GM10847 (cell line): ENCODE measurements around the gene MSI2.

ENCODE experiments used
- POLR2A ChIP-seq: IDR thresholded peaks from 2 replicates; pipeline ENCODE4 v1.6.1; 2011; ENCODE audit not compliant: insufficient read length; ENCODE audit errors: extremely low read depth

Gene MSI2

DNA sequence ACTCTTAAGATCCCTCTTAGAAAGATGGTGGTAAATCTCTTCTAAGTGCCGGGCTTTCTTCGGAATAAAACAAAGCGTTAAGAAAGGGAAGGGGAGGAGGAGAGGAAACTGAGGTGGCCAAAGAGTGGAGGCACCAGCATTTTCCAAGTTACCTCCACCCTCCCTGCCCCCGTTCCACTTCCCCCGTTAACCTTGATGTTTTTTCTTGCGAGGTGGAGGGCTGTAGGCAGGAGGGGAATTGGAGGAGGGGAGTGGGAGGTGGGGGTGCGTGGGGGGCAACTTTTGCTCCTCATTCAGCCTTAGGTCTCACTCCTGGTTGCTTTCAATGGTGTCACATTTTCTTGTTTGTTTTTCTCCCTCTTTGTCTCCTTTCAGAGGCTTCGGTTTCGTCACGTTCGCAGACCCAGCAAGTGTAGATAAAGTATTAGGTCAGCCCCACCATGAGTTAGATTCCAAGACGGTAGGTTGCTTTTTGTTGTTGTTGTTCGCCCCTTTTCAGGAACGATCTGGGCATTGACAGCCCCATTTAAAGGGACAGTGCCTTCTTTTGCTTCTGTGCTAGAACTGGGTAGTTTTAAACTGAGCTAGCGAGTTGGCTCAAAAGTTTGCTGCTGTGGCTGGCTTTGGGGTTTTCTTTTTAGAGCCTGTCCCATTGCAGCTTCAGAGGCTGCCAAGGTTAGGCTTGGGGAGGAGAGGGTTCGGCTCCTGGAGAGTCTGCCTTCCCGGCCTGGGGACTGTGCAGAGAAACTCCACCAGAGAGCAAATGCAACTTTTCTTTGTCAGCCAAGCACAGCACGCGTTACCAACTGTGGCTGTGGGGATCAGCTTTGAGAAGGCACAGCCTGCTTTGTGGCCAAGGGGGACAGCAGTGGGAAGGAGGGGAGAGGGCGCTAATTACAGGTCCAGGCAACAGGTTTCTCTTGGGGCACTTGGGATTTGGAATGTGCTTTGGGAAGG is 1.9 kb downstream of the MSI2 start:
- TF ChIP-seq POLR2A: no peak

GRCh38 chr17:57259306-57259705 is 3.0 kb downstream of the MSI2 start:
- no peak for TF ChIP-seq POLR2A

DNA sequence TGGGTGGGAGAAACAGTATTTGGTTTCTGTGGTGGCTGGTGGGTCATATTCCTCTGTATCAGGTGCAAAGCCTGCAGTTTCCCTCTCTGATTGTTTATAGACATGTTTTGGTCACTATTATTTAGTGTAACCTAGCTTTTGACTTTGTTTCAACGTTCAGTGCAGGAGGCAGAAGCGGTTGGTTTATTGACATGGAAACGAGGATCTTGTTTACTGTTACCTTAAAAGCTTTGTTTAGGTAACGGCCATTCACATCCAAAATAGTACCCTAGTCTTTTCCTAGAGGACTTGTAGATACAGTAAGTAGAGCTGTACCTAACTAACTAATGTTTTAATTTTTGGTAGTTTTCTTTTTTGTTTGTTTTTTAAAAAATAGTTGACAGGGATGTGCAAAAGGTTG is 3.5 kb downstream of the MSI2 start:
- TF ChIP-seq POLR2A: no peak

DNA sequence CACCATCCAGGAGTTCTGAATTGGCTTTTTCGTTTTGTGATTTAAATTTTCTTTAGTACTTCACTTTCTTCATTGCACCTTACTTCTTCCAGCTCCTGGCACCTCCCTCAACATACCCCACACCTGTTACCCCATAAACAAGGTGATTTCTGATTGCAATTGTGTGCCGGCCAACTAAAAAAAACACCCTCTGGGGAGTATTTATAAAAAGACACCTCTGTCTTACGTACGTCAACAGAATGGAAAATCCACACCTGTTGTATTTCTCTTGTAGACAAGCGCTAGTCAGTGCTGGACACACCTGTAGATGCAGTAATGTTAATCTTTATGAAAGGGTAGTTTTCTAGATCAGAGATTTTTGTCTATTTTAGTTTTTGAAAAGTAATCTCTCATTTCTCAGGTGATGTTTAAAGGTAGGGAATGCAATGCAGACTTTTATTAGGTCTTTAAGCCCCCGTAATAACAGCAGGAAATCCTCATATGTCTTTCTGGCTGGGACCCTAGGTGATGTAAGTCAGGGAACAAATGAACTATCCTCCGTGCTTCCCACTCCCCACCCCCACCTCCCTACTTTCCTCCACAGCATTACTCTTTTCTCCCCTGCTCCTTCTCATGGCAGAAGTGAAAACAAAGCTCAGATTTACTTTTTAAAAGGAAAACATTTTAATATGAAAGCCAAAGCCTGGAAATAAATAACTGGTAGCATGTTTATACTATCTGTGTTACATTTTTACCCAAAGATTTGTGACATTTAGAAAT is 4.2 kb downstream of the MSI2 start:
- no peak for TF ChIP-seq POLR2A

DNA sequence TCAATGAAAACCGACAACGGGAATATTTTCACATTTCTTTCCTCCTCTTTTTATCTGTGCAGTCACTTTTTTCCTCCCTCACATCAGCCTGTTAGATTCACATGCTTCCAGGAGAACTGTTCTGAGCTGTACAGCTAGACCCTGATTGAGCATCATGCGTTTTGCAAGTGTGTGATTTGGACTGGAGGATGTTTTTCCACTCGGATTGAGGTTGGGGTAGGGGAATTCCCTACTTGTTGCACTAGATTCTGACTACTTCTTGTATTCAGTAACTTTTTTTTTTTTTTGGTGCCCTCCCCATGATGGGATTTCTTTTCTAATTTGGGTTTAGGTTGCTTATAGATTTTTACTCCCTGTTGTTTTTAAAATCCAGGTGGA is 4.8 kb downstream of the MSI2 start:
- no peak for TF ChIP-seq POLR2A

- no peak for TF ChIP-seq POLR2A
Measured at GRCh38 chr17:57262557-57262956, 6.2 kb downstream of the MSI2 start.

DNA sequence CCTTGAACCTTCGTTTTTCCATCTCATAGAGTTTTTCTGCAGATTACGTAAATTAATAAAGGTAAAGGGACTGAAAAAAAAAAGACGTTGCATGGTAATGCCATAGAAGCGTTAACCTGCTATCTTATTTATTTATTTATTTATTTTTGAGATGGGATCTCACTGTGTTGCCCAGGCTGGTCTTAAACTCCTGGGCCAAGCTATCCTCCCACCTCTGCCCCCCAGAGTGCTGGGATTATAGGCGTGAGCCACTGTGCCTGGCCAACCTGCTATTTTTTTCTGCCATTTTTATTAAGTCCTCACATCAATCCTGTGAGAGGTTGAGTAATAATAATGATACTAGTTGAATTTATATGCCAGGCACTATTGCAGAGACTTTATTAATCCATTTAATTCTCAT is 7.9 kb downstream of the MSI2 start:
- no peak for TF ChIP-seq POLR2A

- no peak for TF ChIP-seq POLR2A
Measured at GRCh38 chr17:57264776-57265175, 8.5 kb downstream of the MSI2 start.

DNA sequence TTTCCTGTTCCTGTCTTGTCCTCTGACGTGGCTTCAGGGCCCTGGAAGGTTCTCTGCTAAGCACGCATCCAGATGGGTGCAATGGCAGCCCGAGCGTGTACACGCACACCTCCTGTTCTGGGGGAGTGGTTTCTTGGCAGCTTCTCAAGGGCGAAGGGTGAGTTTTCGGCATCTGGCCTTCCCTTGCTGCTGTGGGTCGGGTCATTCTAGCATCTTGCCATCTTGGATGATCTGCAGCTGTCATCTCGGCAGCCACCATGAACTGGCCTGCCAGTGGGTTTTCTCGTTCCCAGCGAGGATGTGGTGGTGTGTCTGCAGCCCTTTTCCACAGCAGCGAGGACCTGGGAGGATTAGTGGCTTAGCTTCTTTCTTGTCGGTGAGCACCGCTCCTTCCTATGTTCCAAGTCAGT is 10.6 kb downstream of the MSI2 start:
- no peak for TF ChIP-seq POLR2A

DNA sequence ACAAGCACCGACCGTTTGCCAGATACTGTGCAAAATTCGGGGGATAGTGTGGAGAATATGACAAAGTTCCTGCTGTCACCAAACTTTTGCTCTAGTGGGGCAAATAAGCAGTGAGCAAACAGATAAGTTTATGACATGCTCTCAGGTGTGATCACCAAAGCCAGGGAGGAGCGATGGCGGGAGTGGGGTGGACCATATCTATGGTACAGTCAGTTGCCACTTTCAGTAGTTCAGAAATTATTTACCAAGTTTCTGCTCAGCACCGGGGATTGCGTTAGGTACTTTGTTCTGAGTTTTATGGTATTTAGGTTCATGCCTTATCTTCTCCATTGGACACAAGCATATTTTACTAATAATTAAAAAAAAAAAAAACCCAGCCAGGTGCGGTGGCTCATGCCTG is 11.9 kb downstream of the MSI2 start:
- TF ChIP-seq POLR2A: no peak

GRCh38 chr17:57269052-57269451 is 12.7 kb downstream of the MSI2 start:
- TF ChIP-seq POLR2A: no peak

DNA sequence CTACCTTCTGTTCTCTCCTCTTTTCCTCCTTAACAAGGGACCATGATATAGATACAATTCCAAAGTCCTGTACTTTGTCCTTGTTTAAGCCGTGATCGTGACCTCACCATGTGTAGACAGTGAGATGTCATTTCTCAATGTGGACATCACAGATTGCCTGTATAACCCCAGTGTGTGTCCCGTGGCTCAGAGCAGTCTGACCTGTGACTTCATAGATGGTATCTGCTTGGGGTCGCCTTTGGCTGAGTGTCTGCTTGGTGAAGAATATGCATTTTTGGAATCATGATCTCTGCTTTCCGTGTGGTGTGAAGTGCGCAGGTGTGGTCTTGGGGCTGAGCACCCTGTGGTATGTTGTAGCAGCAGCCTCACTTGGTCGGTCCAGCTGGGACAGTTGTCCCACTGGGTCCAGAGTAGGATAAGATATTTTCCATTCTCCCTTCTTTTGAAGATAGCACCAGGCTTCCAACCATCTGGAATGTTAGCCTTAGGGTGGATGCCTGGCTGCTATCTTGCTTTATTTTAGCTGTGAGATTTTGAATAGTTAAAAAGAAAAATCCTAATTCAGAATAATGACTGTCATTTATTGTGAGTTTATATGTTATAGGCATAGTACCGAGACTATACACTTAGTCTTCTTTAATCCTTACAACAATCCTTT is 13.4 kb downstream of the MSI2 start:
- TF ChIP-seq POLR2A: no peak

DNA sequence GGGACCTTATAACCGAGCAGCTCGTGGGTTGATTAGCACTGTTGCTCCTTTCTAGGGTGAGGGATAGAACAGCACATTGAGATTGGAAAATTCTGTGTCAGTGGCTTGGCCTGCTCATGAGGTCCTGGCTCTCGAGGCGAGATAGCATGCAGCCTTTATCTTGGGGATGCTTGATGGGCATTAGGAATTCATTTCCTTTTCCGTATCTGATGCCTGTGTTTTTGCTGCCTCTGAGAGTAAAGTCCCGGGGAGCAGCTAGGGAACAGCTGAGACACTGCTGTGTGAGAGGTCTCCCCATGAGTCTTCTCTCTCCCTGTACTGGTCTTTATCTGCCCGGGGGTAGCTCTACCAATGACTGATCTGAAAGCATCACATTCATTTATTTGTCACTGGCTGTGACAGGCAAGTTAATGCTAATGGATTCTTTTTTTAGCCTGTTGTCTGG is 14.5 kb downstream of the MSI2 start:
- TF ChIP-seq POLR2A: no peak

DNA sequence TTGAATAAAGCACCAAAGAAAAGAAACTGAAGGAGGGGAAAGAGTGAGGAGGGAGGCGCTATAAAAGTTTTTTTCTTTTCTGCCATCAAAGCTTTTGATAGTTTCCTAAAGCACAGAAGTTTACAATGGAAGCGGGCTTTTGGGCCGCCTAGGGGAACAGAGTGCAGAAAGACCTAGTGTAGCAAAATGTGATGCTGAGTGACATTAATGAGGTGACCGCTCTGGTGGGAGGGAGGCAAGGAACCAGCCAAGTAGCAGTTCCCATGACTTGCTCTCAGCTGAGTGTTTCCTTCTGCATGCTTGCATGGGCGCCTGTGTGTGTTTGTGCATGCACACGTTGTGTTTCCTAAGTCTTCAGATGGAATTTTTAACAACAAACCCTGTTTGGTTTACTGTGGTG is 15.5 kb downstream of the MSI2 start:
- no peak for TF ChIP-seq POLR2A

DNA sequence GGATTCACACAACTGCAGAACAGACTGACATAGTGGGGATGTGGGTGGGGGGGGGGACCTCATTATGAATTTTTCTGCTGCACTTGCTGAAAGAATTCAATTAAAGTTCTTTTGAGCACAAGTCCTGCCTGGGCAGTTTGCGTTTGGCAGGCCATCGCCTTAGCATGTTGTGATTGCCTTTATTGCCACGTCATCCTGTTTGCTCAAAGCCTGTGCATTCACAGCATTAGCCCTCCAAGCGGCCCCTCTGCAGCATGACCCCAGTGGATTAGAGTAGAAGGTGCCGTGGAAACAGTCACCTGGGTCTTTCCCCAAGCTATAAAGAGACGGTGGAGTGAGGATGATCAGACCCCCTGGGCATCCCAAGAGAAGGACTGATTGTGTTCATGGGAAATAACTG is 17.2 kb downstream of the MSI2 start:
- no peak for TF ChIP-seq POLR2A

- TF ChIP-seq POLR2A: no peak
Measured at GRCh38 chr17:57274162-57274561, 17.8 kb downstream of the MSI2 start.
